Measurements from ENCODE around the gene DRC7. TPM values are rescaled to one million over a fixed set of nuclear protein-coding genes. Genes with fewer than 3 reads are reported as not detected.

DRC7 gene
- total RNA-seq, 2 donors from 2014 or later = 1.6 to 1.8 TPM

- H3K9me3 ChIP-seq (ENCODE audit: control insufficient read depth, low read length) = no peaks in the 10 kb centered on the region
- Mint-ChIP-seq H3K4me1 (peaks cover 9% of the 10 kb centered on the region), H3K4me3 (no peak overlapping the region), H3K27me3 (ENCODE audit: insufficient read depth) (peaks cover 4% of the 10 kb centered on the region), H3K9me3 (no peaks in the 10 kb centered on the region), H3K36me3 (ENCODE audit: low read depth) (no peaks in the 10 kb centered on the region), H3K27ac (no peak overlapping the region)
- TF ChIP-seq CTCF (conservative IDR thresholded peaks at IDR 0.05) = no peak
- H3K4me1 ChIP-seq (ENCODE audit: control insufficient read depth, insufficient read depth, low read length) = peaks cover 6% of the 10 kb centered on the region
- no peaks in the 10 kb centered on the region for H3K36me3 ChIP-seq (ENCODE audit: control insufficient read depth, insufficient read depth, low read length)
- no peaks in the 10 kb centered on the region for H3K27me3 ChIP-seq (ENCODE audit: control insufficient read depth, insufficient read depth, low read length, poor library complexity, severe bottlenecking)
- 93 to 100% methylated on average over 2 to 7 of the region's 7 CpGs for WGBS, 2 experiments (ENCODE audit: insufficient coverage in 1 of 2, insufficient read length in 1 of 2)
- DNase-seq = no peak
- no peak overlapping the region for H3K27ac ChIP-seq (ENCODE audit: low read depth, low read length)
- H3K9ac ChIP-seq (ENCODE audit: extremely low read depth, low read length, poor library complexity, severe bottlenecking) = no peak overlapping the region
- no peak overlapping the region for H3K4me3 ChIP-seq (ENCODE audit: low read length)
Measured at GRCh38 chr16:57696240-57696639, 1.6 kb downstream of the DRC7 start.

GRCh38 chr16:57697896-57698537 is 3.4 kb downstream of the DRC7 start:
- no peak overlapping the region for H3K27ac ChIP-seq (ENCODE audit: low read depth, low read length)
- 94 to 98% methylated on average over 13 to 16 of the region's 17 CpGs for WGBS, 2 experiments (ENCODE audit: insufficient coverage in 1 of 2, insufficient read length in 1 of 2)
- no peaks in the 10 kb centered on the region for H3K27me3 ChIP-seq (ENCODE audit: control insufficient read depth, insufficient read depth, low read length, poor library complexity, severe bottlenecking)
- no peaks in the 10 kb centered on the region for H3K9me3 Mint-ChIP-seq
- H3K27me3 Mint-ChIP-seq (ENCODE audit: insufficient read depth) = peaks cover 3% of the 10 kb centered on the region
- H3K36me3 Mint-ChIP-seq (ENCODE audit: low read depth) = no peaks in the 10 kb centered on the region
- H3K4me1 Mint-ChIP-seq = peaks cover 11% of the 10 kb centered on the region
- DNase-seq = no peak
- no peak overlapping the region for H3K9ac ChIP-seq (ENCODE audit: extremely low read depth, low read length, poor library complexity, severe bottlenecking)
- H3K4me1 ChIP-seq (ENCODE audit: control insufficient read depth, insufficient read depth, low read length) = peaks cover 7% of the 10 kb centered on the region
- H3K27ac Mint-ChIP-seq = no peak overlapping the region
- no peaks in the 10 kb centered on the region for H3K36me3 ChIP-seq (ENCODE audit: control insufficient read depth, insufficient read depth, low read length)
- no peak for TF ChIP-seq CTCF (conservative IDR thresholded peaks at IDR 0.05)
- H3K4me3 ChIP-seq (ENCODE audit: low read length) = no peak overlapping the region
- H3K9me3 ChIP-seq (ENCODE audit: control insufficient read depth, low read length) = no peaks in the 10 kb centered on the region
- H3K4me3 Mint-ChIP-seq = no peak overlapping the region

GRCh38 chr16:57698812-57699405 is 4.3 kb downstream of the DRC7 start:
- Mint-ChIP-seq H3K4me3 (no peak overlapping the region), H3K27ac (no peak overlapping the region), H3K9me3 (no peaks in the 10 kb centered on the region), H3K4me1 (peaks cover 14% of the 10 kb centered on the region), H3K27me3 (ENCODE audit: insufficient read depth) (peaks cover 3% of the 10 kb centered on the region), H3K36me3 (ENCODE audit: low read depth) (no peaks in the 10 kb centered on the region)
- H3K36me3 ChIP-seq (ENCODE audit: control insufficient read depth, insufficient read depth, low read length) = no peaks in the 10 kb centered on the region
- H3K27ac ChIP-seq (ENCODE audit: low read depth, low read length) = no peak overlapping the region
- no peaks in the 10 kb centered on the region for H3K9me3 ChIP-seq (ENCODE audit: control insufficient read depth, low read length)
- H3K4me3 ChIP-seq (ENCODE audit: low read length) = no peak overlapping the region
- TF ChIP-seq CTCF (conservative IDR thresholded peaks at IDR 0.05) = no peak
- DNase-seq = no peak
- 91 to 94% methylated on average over 16 of the region's 16 CpGs for WGBS, 2 experiments (ENCODE audit: insufficient coverage in 1 of 2, insufficient read length in 1 of 2)
- no peak overlapping the region for H3K9ac ChIP-seq (ENCODE audit: extremely low read depth, low read length, poor library complexity, severe bottlenecking)
- H3K4me1 ChIP-seq (ENCODE audit: control insufficient read depth, insufficient read depth, low read length) = peaks cover 7% of the 10 kb centered on the region
- H3K27me3 ChIP-seq (ENCODE audit: control insufficient read depth, insufficient read depth, low read length, poor library complexity, severe bottlenecking) = no peaks in the 10 kb centered on the region
